LNCAP (cell line): ENCODE data around the gene A3GALT2.

Experiments
- TF ChIP-seq, protein P1 (sequence below): fragments of 450-650 bp; IDR thresholded peaks from 2 replicates; pipeline ENCODE4 v1.5.1; 2017; ENCODE audit warnings: mild to moderate bottlenecking

A3GALT2 gene

GRCh38 chr1:33323663-33324477 is 3.0 kb upstream of the A3GALT2 start:
- TF ChIP-seq, protein P1, sequence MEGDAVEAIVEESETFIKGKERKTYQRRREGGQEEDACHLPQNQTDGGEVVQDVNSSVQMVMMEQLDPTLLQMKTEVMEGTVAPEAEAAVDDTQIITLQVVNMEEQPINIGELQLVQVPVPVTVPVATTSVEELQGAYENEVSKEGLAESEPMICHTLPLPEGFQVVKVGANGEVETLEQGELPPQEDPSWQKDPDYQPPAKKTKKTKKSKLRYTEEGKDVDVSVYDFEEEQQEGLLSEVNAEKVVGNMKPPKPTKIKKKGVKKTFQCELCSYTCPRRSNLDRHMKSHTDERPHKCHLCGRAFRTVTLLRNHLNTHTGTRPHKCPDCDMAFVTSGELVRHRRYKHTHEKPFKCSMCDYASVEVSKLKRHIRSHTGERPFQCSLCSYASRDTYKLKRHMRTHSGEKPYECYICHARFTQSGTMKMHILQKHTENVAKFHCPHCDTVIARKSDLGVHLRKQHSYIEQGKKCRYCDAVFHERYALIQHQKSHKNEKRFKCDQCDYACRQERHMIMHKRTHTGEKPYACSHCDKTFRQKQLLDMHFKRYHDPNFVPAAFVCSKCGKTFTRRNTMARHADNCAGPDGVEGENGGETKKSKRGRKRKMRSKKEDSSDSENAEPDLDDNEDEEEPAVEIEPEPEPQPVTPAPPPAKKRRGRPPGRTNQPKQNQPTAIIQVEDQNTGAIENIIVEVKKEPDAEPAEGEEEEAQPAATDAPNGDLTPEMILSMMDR = no peak

GRCh38 chr1:33322870-33323585 is 2.1 kb upstream of the A3GALT2 start:
- TF ChIP-seq, protein P1 = no peak

- TF ChIP-seq, protein P1 = no peak
Observed at GRCh38 chr1:33322109-33322508, 1.2 kb upstream of the A3GALT2 start.

DNA sequence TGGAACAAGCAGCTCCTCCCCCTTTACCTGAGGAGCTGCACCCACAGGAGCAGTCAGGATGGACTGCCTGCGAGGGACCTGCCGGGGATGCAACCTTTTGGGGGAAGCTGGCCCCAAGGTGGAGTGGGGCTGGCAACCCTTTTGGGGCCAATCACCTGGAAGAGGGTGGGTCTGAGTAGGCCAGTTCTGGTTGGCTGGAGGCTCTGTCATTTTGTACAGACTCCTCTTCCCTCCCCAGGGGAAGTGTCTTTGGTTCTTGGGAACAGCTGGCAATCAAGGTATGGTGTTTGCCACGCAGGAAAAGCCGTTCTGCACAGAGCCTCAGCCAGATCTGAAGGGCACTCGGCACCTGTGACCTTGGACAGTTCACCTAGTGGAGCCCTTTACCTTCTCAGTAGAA is 280 bp upstream of the A3GALT2 start:
- TF ChIP-seq, protein P1 = no peak

DNA sequence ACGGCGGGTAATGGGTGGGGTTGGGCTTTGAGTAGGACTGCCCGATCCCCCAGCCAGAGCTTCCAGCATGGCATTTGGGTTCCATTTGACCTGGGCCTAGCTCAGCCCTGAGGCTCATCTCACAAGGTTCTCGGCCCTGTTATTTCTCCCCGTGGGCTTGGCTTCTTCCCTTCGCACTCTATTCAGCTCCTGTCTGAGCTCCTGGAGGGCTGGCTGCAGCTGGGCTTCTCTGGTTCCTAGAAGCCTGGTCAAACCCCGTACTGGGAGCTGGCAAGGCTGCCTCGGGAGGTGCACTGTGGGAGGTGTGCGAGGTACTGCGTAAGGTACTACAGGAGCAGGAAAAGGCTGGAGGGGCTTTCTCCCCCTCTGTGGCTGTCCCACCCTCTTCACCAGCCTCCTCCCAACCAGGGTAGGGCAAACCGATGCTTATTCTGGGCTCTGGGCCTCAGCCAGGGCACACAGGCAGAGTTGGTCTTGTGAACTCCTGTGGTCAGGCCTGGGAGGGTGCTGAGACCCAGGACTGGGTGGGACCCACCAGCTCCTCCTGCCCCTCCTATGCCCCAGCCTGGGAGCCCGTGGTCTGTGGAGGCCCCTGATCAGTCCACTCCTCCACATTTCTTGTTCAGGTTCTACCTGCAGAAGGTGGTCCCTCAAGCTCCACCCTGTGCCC is 814 bp downstream of the A3GALT2 start:
- TF ChIP-seq, protein P1 = no peak

DNA sequence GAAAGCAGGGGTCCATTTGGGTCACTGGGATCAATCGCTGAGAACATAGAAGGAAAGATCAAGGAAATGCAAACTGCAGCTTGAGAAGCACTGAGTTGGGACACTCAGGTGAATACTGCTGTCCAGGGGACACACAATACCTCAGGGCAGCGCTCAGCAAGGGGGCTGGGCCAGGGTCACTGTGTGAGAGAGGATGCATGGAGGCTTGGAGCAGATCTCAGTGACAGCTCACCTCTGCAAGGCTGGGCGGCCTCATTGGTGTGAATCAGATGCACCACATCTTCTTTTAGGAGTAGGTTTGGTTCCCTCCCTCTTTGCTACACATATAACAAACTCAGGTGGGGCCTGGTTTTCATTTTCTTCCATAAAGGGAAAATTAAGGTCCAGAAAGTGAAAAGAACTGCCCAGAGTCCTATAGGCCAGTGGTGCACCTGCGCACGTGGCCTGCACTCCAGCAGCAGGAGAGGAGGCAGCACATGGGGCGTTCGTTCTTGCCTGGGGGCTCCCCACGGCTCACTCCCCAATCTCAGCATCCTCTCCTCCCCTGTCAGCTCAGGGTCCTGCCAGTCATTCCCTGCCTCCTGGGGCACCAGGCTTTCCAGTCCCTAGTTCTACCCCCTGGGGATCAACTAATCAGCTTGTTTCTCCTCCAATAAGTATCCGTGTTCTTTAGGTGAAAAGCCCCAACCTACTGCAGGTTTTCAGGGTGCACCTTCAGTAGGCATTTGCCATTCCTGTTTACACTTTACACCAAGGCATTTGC is 1.5 kb downstream of the A3GALT2 start:
- TF ChIP-seq, protein P1 = no peak

- TF ChIP-seq, protein P1 = no peak
Observed at GRCh38 chr1:33317946-33318345, 3.0 kb downstream of the A3GALT2 start.
